CD4-positive, CD25-positive, alpha-beta regulatory T cell (primary cell): ENCODE results near the gene AKR1B15. TPM values are rescaled to one million over a fixed set of nuclear protein-coding genes. Genes with fewer than 3 reads are reported as not detected.
"Not testable (repeated sequence)": the region's sequence is repeated elsewhere in the genome, so short reads cannot be mapped to it uniquely, and the experiment has no call there.

Experiments
- ATAC-seq, 2 donors: fragments of 150-1000 bp; cut with Tn5 transposase; one replicate each; pipeline ENCODE4 v1.10.0; 2021; ENCODE audit warnings: low read depth in 2 of 2, moderate number of reproducible peaks in 2 of 2, moderate library complexity in 1 of 2
- DNase-seq, 3 donors: peaks; one replicate each; pipeline versions ENCODE4 v3.0.0 to v3.0.0-alpha.2; 2012 to 2022; ENCODE audit warnings: mixed read lengths in 1 of 3
- H3K27ac ChIP-seq: one replicate; pipeline ENCODE4 v1.7.0; 2013; ENCODE audit warnings: mild to moderate bottlenecking, low read length; ENCODE audit not compliant: insufficient read depth, poor library complexity, severe bottlenecking
- H3K27me3 ChIP-seq: one replicate; pipeline ENCODE4 v1.7.0; 2013; ENCODE audit warnings: low read length; ENCODE audit not compliant: control insufficient read depth, insufficient read depth
- H3K36me3 ChIP-seq: one replicate; pipeline ENCODE4 v1.7.0; 2013; ENCODE audit warnings: mild to moderate bottlenecking, low read length, moderate library complexity; ENCODE audit not compliant: control insufficient read depth, insufficient read depth
- H3K4me1 ChIP-seq: 2 replicates; pipeline ENCODE4 v1.7.0; 2013; ENCODE audit warnings: mild to moderate bottlenecking, low read length; ENCODE audit not compliant: insufficient read depth, control insufficient read depth, poor library complexity, severe bottlenecking
- H3K4me3 ChIP-seq: one replicate; pipeline ENCODE4 v1.7.0; 2013; ENCODE audit warnings: low read depth, mild to moderate bottlenecking, low read length, moderate library complexity
- H3K9me3 ChIP-seq, 2 experiments: 1 replicate in 1 of 2; 2 replicates in 1 of 2; pipeline ENCODE4 v1.7.0; 2013; ENCODE audit warnings: low read length in 2 of 2, mild to moderate bottlenecking in 1 of 2, moderate library complexity in 1 of 2; ENCODE audit not compliant: control insufficient read depth in 2 of 2
- H3K27ac Mint-ChIP-seq, 3 donors: one replicate each; pipeline ENCODE4 v1.8.0; 2020 to 2022; ENCODE audit warnings: mild to moderate bottlenecking in 3 of 3, mixed read lengths in 3 of 3, moderate library complexity in 2 of 3
- H3K27me3 Mint-ChIP-seq: one replicate; pipeline ENCODE4 v1.8.0; 2022; ENCODE audit warnings: mild to moderate bottlenecking, mixed read lengths
- H3K36me3 Mint-ChIP-seq: one replicate; pipeline ENCODE4 v1.8.0; 2020; ENCODE audit warnings: mixed read lengths
- H3K4me1 Mint-ChIP-seq, 4 donors: one replicate each; pipeline ENCODE4 v1.8.0; 2020 to 2022; ENCODE audit warnings: mixed read lengths in 4 of 4, mild to moderate bottlenecking in 1 of 4
- H3K4me3 Mint-ChIP-seq, 4 donors: one replicate each; pipeline ENCODE4 v1.8.0; 2020 to 2022; ENCODE audit warnings: mild to moderate bottlenecking in 4 of 4, mixed read lengths in 4 of 4, moderate library complexity in 3 of 4
- H3K9me3 Mint-ChIP-seq, 7 donors: one replicate each; pipeline ENCODE4 v1.8.0; 2020 to 2022; ENCODE audit warnings: mixed read lengths in 7 of 7, mild to moderate bottlenecking in 3 of 7, moderate library complexity in 2 of 7
- polyA plus RNA-seq, 4 donors: library from polyadenylated mRNA; unstranded; fragments of 300-500 nt; fragmentation: Illumina TruSeq; gene quantifications; one replicate each; pipeline ENCODE4 v1.2.3, GENCODE V29; 2021
- total RNA-seq: library from RNA; stranded (reverse); gene quantifications from one replicate; pipeline ENCODE4 v1.2.3, GENCODE V29; 2022

Gene AKR1B15
- total and polyA plus RNA-seq, 5 donors from 2014 or later = not detected

DNA sequence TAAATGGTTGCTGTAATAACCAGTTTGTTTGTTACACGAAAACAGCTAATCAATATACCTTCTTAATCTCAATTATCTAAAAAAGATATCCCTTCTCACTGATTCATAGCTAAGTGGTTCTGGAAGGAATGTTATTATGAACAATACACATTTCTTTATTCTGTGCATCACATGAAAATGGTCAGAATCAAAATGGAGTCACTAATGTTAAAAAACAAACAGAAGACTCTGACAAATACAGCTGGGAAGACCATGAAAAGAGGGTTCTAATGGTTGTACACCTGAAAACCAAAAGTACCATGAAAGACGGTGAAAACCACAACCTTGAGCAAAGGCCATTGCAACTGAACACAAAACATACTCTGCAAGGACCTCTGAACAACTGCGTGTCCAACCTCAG, 23.5 kb upstream of the AKR1B15 start:
- not testable (repeated sequence) for H3K4me1 Mint-ChIP-seq, H3K4me1 ChIP-seq, H3K27me3 ChIP-seq, ATAC-seq, DNase-seq, H3K36me3 Mint-ChIP-seq, H3K27ac Mint-ChIP-seq, H3K9me3 Mint-ChIP-seq, H3K9me3 ChIP-seq, H3K36me3 ChIP-seq, H3K4me3 ChIP-seq, H3K27ac ChIP-seq, H3K4me3 Mint-ChIP-seq
- peaks cover 37% of the 10 kb centered on the region for H3K27me3 Mint-ChIP-seq

DNA sequence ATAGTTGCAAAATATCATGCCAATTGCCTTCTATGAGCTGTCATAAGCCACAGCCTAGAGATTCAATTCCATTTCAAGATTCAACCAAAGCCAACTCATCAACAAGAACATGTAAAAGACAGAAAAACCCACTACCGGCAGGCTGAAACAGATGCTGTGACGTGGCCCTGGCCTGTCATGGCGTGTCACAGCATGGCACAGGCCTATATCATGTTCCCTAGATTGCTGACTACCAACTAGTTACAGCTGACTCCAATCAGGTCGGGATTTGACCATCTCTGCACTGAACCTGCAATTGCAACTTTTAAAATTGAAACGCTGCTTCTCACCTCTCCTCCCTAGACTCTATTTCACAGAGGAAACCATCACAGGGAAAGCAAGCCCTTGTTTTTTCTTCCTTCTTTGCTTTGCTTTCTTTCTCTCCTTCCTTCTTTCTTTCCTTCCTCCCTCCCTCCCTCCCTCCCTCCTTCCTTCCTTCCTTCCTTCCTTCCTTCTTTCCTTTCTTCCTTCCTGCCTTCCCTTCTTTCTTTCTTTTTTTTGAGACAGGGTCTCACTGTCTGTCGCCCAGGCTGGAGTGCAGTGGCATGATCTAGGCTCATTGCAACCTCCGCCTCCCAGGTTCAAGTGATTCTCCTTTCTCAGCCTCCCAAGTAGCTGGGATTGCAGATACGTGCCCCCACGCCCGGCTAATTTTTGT, 22.2 kb upstream of the AKR1B15 start:
- not testable (repeated sequence) for H3K9me3 Mint-ChIP-seq, H3K36me3 ChIP-seq, H3K4me1 ChIP-seq, H3K4me1 Mint-ChIP-seq, H3K27me3 ChIP-seq, H3K9me3 ChIP-seq, DNase-seq, H3K4me3 Mint-ChIP-seq, H3K36me3 Mint-ChIP-seq, ATAC-seq, H3K4me3 ChIP-seq, H3K27ac ChIP-seq, H3K27ac Mint-ChIP-seq
- H3K27me3 Mint-ChIP-seq = peaks cover 49% of the 10 kb centered on the region

GRCh38 chr7:134527979-134528371, 20.9 kb upstream of the AKR1B15 start:
- H3K27ac Mint-ChIP-seq = no peak overlapping the region
- no peak overlapping the region for H3K4me3 ChIP-seq
- no peaks in the 10 kb centered on the region for H3K36me3 ChIP-seq
- DNase-seq (no peak), ATAC-seq (no peak)
- H3K9me3 ChIP-seq = no peaks in the 10 kb centered on the region
- H3K4me3 Mint-ChIP-seq = no peak overlapping the region
- H3K36me3 Mint-ChIP-seq = no peaks in the 10 kb centered on the region
- H3K4me1 Mint-ChIP-seq = no peaks in the 10 kb centered on the region
- H3K27ac ChIP-seq = no peak overlapping the region
- H3K27me3 ChIP-seq = peaks cover 4% of the 10 kb centered on the region
- H3K27me3 Mint-ChIP-seq = peaks cover 52% of the 10 kb centered on the region
- no peaks in the 10 kb centered on the region for H3K9me3 Mint-ChIP-seq
- H3K4me1 ChIP-seq = no peaks in the 10 kb centered on the region

DNA sequence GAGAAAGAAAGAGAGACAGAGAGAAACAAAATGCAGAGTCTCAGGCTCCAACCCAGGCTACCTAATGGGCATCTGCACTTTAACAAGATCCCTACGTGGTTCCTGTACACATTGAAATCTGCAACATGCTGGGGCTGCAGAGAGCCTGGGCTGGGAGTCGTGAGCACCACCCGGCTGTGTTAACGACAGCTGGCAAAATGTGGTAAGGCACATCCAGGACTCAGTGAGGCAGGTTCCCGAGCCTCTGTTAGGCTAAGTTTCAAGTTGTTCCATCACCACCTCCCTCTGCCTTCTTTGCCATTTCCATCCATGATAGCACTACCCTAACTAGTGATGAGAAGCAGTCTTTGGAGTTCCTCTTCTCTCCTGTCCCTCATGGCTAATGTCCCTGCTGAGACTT, 20.2 kb upstream of the AKR1B15 start:
- Histone ChIP-seq H3K9me3 (no peaks in the 10 kb centered on the region), H3K4me1 (no peaks in the 10 kb centered on the region), H3K36me3 (no peaks in the 10 kb centered on the region), H3K4me3 (no peak overlapping the region), H3K27me3 (peaks cover 4% of the 10 kb centered on the region), H3K27ac (no peak overlapping the region)
- no peak for ATAC-seq
- H3K27ac Mint-ChIP-seq = no peak overlapping the region
- no peaks in the 10 kb centered on the region for H3K36me3 Mint-ChIP-seq
- no peaks in the 10 kb centered on the region for H3K9me3 Mint-ChIP-seq
- no peak overlapping the region for H3K4me3 Mint-ChIP-seq
- DNase-seq = no peak
- H3K4me1 Mint-ChIP-seq = no peaks in the 10 kb centered on the region
- peaks cover 45% of the 10 kb centered on the region for H3K27me3 Mint-ChIP-seq

DNA sequence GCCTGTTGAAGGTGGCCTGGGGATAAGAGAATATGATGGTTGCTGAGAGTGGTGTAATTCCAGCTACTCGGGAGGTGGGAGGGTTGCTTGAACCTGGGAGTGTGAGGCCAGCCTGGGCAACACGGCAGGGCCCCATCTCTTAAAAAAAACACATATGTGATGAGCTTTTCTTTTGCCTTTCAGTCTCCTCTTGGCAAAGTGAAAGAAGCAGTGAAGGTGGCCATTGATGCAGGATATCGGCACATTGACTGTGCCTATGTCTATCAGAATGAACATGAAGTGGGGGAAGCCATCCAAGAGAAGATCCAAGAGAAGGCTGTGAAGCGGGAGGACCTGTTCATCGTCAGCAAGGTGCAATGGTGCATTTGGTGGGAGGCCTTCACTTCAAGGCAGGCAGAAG, 18.4 kb upstream of the AKR1B15 start:
- no peak overlapping the region for H3K4me3 Mint-ChIP-seq
- no peaks in the 10 kb centered on the region for H3K4me1 Mint-ChIP-seq
- ATAC-seq (no peak), DNase-seq (no peak)
- no peaks in the 10 kb centered on the region for H3K9me3 Mint-ChIP-seq
- H3K36me3 ChIP-seq = no peaks in the 10 kb centered on the region
- H3K27me3 ChIP-seq = peaks cover 4% of the 10 kb centered on the region
- no peak overlapping the region for H3K27ac Mint-ChIP-seq
- no peaks in the 10 kb centered on the region for H3K9me3 ChIP-seq
- peaks cover 46% of the 10 kb centered on the region for H3K27me3 Mint-ChIP-seq
- no peaks in the 10 kb centered on the region for H3K4me1 ChIP-seq
- no peak overlapping the region for H3K27ac ChIP-seq
- no peaks in the 10 kb centered on the region for H3K36me3 Mint-ChIP-seq
- H3K4me3 ChIP-seq = no peak overlapping the region

GRCh38 chr7:134532180-134532953, 16.5 kb upstream of the AKR1B15 start:
- Mint-ChIP-seq H3K9me3 (no peaks in the 10 kb centered on the region), H3K4me3 (no peak overlapping the region), H3K27me3 (peaks cover 32% of the 10 kb centered on the region), H3K27ac (no peak overlapping the region), H3K36me3 (no peaks in the 10 kb centered on the region), H3K4me1 (no peaks in the 10 kb centered on the region)
- no peak for DNase-seq
- Histone ChIP-seq H3K4me1 (no peaks in the 10 kb centered on the region), H3K27ac (no peak overlapping the region), H3K27me3 (peaks cover 4% of the 10 kb centered on the region), H3K4me3 (no peak overlapping the region), H3K36me3 (no peaks in the 10 kb centered on the region), H3K9me3 (no peaks in the 10 kb centered on the region)
- no peak for ATAC-seq

- Histone ChIP-seq H3K4me1 (no peaks in the 10 kb centered on the region), H3K27ac (no peak overlapping the region), H3K4me3 (no peak overlapping the region), H3K27me3 (peaks cover 4% of the 10 kb centered on the region), H3K9me3 (no peaks in the 10 kb centered on the region), H3K36me3 (no peaks in the 10 kb centered on the region)
- Mint-ChIP-seq H3K9me3 (no peaks in the 10 kb centered on the region), H3K36me3 (no peaks in the 10 kb centered on the region), H3K4me1 (no peaks in the 10 kb centered on the region), H3K4me3 (no peak overlapping the region), H3K27me3 (peaks cover 32% of the 10 kb centered on the region), H3K27ac (no peak overlapping the region)
- no peak for ATAC-seq
- DNase-seq = no peak
Observed at GRCh38 chr7:134532954-134533218, 16.0 kb upstream of the AKR1B15 start.

DNA sequence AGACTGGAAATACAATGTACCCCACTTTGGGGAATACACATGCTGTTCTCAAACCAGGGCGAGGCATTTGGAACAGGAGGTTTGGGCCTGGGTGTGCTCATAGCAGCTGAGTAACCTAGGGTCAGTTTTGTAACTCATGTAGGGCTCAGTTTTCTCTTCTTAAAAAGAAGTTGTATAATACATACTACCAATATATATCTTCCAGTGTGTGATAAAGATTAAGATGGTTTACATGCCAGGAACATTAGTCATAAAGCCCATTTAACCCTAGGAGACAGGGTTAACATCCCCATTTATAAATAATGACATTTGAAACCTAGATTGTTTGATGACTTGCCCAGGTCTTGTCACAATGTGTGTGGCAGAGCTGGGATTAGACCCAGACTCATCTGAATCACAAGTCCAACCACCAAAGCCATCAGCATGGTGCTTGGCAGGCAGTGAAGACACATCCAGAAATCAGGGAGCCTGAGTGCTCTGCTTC, 15.6 kb upstream of the AKR1B15 start:
- Mint-ChIP-seq H3K27me3 (peaks cover 32% of the 10 kb centered on the region), H3K36me3 (no peaks in the 10 kb centered on the region), H3K4me3 (no peak overlapping the region), H3K4me1 (no peaks in the 10 kb centered on the region), H3K27ac (no peak overlapping the region), H3K9me3 (no peaks in the 10 kb centered on the region)
- Histone ChIP-seq H3K4me1 (no peaks in the 10 kb centered on the region), H3K27me3 (peaks cover 4% of the 10 kb centered on the region), H3K4me3 (no peak overlapping the region), H3K36me3 (no peaks in the 10 kb centered on the region), H3K27ac (no peak overlapping the region), H3K9me3 (no peaks in the 10 kb centered on the region)
- DNase-seq (no peak), ATAC-seq (no peak)
